ENCODE data around the gene SAMD4A.

SAMD4A gene

GRCh38 chr14:54690887-54691286, 124.0 kb downstream of the SAMD4A start:
- Histone ChIP-seq H3K4me1 (no peaks in the 10 kb centered on the region), H3K36me3 (no peaks in the 10 kb centered on the region), H3K9me3 (no peaks in the 10 kb centered on the region), H3K27me3 (no peaks in the 10 kb centered on the region), H3K4me3 (ENCODE audit: low read depth, low read length) (no peak overlapping the region)
- no peak for DNase-seq
- no peak for TF ChIP-seq CTCF (IDR thresholded peaks at IDR 0.05; ENCODE audit: low read depth, low read length)

GRCh38 chr14:54691525-54692283, 124.8 kb downstream of the SAMD4A start:
- Histone ChIP-seq H3K27me3 (no peaks in the 10 kb centered on the region), H3K4me3 (ENCODE audit: low read depth, low read length) (no peak overlapping the region), H3K36me3 (no peaks in the 10 kb centered on the region), H3K4me1 (no peaks in the 10 kb centered on the region), H3K9me3 (no peaks in the 10 kb centered on the region)
- peak; percentile 99 for TF ChIP-seq CTCF (IDR thresholded peaks at IDR 0.05; ENCODE audit: low read depth, low read length)
- peak; percentile 79 for DNase-seq

- Histone ChIP-seq H3K4me1 (no peaks in the 10 kb centered on the region), H3K9me3 (no peaks in the 10 kb centered on the region), H3K36me3 (no peaks in the 10 kb centered on the region), H3K27me3 (no peaks in the 10 kb centered on the region), H3K4me3 (ENCODE audit: low read depth, low read length) (no peak overlapping the region)
- no peak for DNase-seq
- no peak for TF ChIP-seq CTCF (IDR thresholded peaks at IDR 0.05; ENCODE audit: low read depth, low read length)
Observed at GRCh38 chr14:54692284-54692772, 125.4 kb downstream of the SAMD4A start.

GRCh38 chr14:54693761-54694160, 126.8 kb downstream of the SAMD4A start:
- H3K9me3 ChIP-seq, result no peaks in the 10 kb centered on the region
- no peak for TF ChIP-seq CTCF (IDR thresholded peaks at IDR 0.05; ENCODE audit: low read depth, low read length)
- no peaks in the 10 kb centered on the region for H3K27me3 ChIP-seq
- H3K4me3 ChIP-seq (ENCODE audit: low read depth, low read length), result no peak overlapping the region
- no peak for DNase-seq
- no peaks in the 10 kb centered on the region for H3K4me1 ChIP-seq
- no peaks in the 10 kb centered on the region for H3K36me3 ChIP-seq

GRCh38 chr14:54695196-54695595, 128.3 kb downstream of the SAMD4A start:
- no peaks in the 10 kb centered on the region for H3K36me3 ChIP-seq
- no peak for DNase-seq
- peaks cover 4% of the 10 kb centered on the region for H3K4me1 ChIP-seq
- H3K9me3 ChIP-seq, result no peaks in the 10 kb centered on the region
- no peak for TF ChIP-seq CTCF (IDR thresholded peaks at IDR 0.05; ENCODE audit: low read depth, low read length)
- no peaks in the 10 kb centered on the region for H3K27me3 ChIP-seq
- H3K4me3 ChIP-seq (ENCODE audit: low read depth, low read length), result no peak overlapping the region

GRCh38 chr14:54697001-54697400, 130.1 kb downstream of the SAMD4A start:
- TF ChIP-seq CTCF (IDR thresholded peaks at IDR 0.05; ENCODE audit: low read depth, low read length), result no peak
- no peak for DNase-seq
- H3K27me3 ChIP-seq, result no peaks in the 10 kb centered on the region
- no peaks in the 10 kb centered on the region for H3K9me3 ChIP-seq
- H3K4me3 ChIP-seq (ENCODE audit: low read depth, low read length), result no peak overlapping the region
- no peaks in the 10 kb centered on the region for H3K36me3 ChIP-seq
- peaks cover 4% of the 10 kb centered on the region for H3K4me1 ChIP-seq
